Urinary bladder (tissue), 4 donors: ENCODE results near the gene ZNF25. TPM values are rescaled to one million over a fixed set of nuclear protein-coding genes. Genes with fewer than 3 reads are reported as not detected.
"Not testable (repeated sequence)": the region's sequence is repeated elsewhere in the genome, so short reads cannot be mapped to it uniquely, and the experiment has no call there.

Source experiments
- DNase-seq: peaks from one replicate; pipeline ENCODE4 v3.0.0-alpha.2; 2015; ENCODE audit errors: extremely low spot score
- H3K27ac ChIP-seq: one replicate; pipeline ENCODE4 v1.5.1; 2013; ENCODE audit warnings: low read depth, mild to moderate bottlenecking, moderate library complexity
- H3K36me3 ChIP-seq: one replicate; pipeline ENCODE4 v1.6.1; 2013; ENCODE audit warnings: mild to moderate bottlenecking, moderate library complexity; ENCODE audit not compliant: insufficient read depth
- H3K4me1 ChIP-seq: one replicate; pipeline ENCODE4 v1.6.1; 2013; ENCODE audit warnings: mild to moderate bottlenecking, moderate library complexity; ENCODE audit not compliant: insufficient read depth
- H3K4me3 ChIP-seq: one replicate; pipeline ENCODE4 v1.5.1; 2013; ENCODE audit warnings: low read depth, low read length
- WGBS: extraction: QIAGEN DNeasy Blood & Tissue Kit; methylation state at CpG from one replicate; pipeline ENCODE4 v1.1.7; 2013; 5-methylcytosine and 5-hydroxymethylcytosine counted together
- polyA plus RNA-seq: library from polyadenylated mRNA; stranded (reverse); fragments of 200-250 nt; gene quantifications from one replicate; pipeline ENCODE4 v1.2.3, GENCODE V29; 2013
- total RNA-seq: library from RNA; depleted of rRNA; stranded (reverse); fragments of >200 nt; gene quantifications from one replicate; pipeline ENCODE4 v1.2.3, GENCODE V29; 2014
- donor health status: healthy with polysubstance abuse.
- donor health status: healthy.

ZNF25 gene
- total RNA-seq: 29.0 TPM
- 14.3 TPM for polyA plus RNA-seq

- Histone ChIP-seq H3K27ac (peak within 1 kb of the TSS; percentile 97), H3K36me3 (no peaks in the 10 kb centered on the region), H3K4me1 (no peaks in the 10 kb centered on the region), H3K4me3 (peak within 1 kb of the TSS; percentile 96)
- DNase-seq: peak; percentile 98
- WGBS: under 1% methylated on average over 66 of the region's 66 CpGs
Measured at GRCh38 chr10:37976091-37976879, at the start of gene ZNF25. Gene ZNF25, minus strand, starts transcription at chr10:37976647. Its CDS starts 4,925 bp downstream, at chr10:37971722.

GRCh38 chr10:38025283-38025682 lies 48.8 kb upstream of the ZNF25 start:
- Histone ChIP-seq H3K4me1 (no peaks in the 10 kb centered on the region), H3K27ac (no peak overlapping the region), H3K4me3 (no peak overlapping the region), H3K36me3 (peaks cover 4% of the 10 kb centered on the region)
- 86% methylated on average over 3 of the region's 3 CpGs for WGBS
- DNase-seq: no peak

- H3K4me3 ChIP-seq, DNase-seq, H3K36me3 ChIP-seq, H3K27ac ChIP-seq, H3K4me1 ChIP-seq: not testable (repeated sequence)
- 71% methylated on average over 4 of the region's 4 CpGs for WGBS
Measured at GRCh38 chr10:38019124-38019523, 42.7 kb upstream of the ZNF25 start.

- no peak overlapping the region for H3K27ac ChIP-seq
- no peaks in the 10 kb centered on the region for H3K4me1 ChIP-seq
- WGBS: 73% methylated on average over 1 of the region's 1 CpG
- no peak overlapping the region for H3K4me3 ChIP-seq
- peaks cover 4% of the 10 kb centered on the region for H3K36me3 ChIP-seq
- DNase-seq: no peak
Measured at GRCh38 chr10:38016354-38016753, 39.9 kb upstream of the ZNF25 start.

- H3K4me1 ChIP-seq: no peaks in the 10 kb centered on the region
- under 1% methylated on average over 46 of the region's 46 CpGs for WGBS
- H3K36me3 ChIP-seq: no peaks in the 10 kb centered on the region
- peak; percentile 88 for DNase-seq
- peak within 1 kb of the TSS; percentile 97 for H3K27ac ChIP-seq
- peak within 1 kb of the TSS; percentile 82 for H3K4me3 ChIP-seq
Measured at GRCh38 chr10:38010119-38010903, 33.9 kb upstream of the ZNF25 start, which contains the start of gene ZNF33A. Gene ZNF33A, plus strand, starts transcription at chr10:38010675. Its CDS starts 1,667 bp downstream, at chr10:38012342.

- 71% methylated on average over 3 of the region's 3 CpGs for WGBS
- H3K27ac ChIP-seq: no peak overlapping the region
- no peaks in the 10 kb centered on the region for H3K4me1 ChIP-seq
- no peak overlapping the region for H3K4me3 ChIP-seq
- H3K36me3 ChIP-seq: no peaks in the 10 kb centered on the region
- DNase-seq: no peak
Measured at GRCh38 chr10:38007991-38008390, 31.5 kb upstream of the ZNF25 start.

GRCh38 chr10:38007551-38007950 lies 31.1 kb upstream of the ZNF25 start:
- peak overlapping the region; percentile 67 for H3K27ac ChIP-seq
- no peaks in the 10 kb centered on the region for H3K36me3 ChIP-seq
- DNase-seq: no peak
- H3K4me1 ChIP-seq: no peaks in the 10 kb centered on the region
- H3K4me3 ChIP-seq: no peak overlapping the region

GRCh38 chr10:38003588-38003987 lies 27.1 kb upstream of the ZNF25 start:
- 92% methylated on average over 1 of the region's 1 CpG for whole genome bisulfite sequencing
- no peak overlapping the region for H3K27ac ChIP-seq
- H3K4me1 ChIP-seq: no peaks in the 10 kb centered on the region
- no peak overlapping the region for H3K4me3 ChIP-seq
- DNase-seq: no peak
- no peaks in the 10 kb centered on the region for H3K36me3 ChIP-seq

GRCh38 chr10:38003026-38003425 lies 26.6 kb upstream of the ZNF25 start:
- Histone ChIP-seq H3K36me3 (no peaks in the 10 kb centered on the region), H3K4me1 (no peaks in the 10 kb centered on the region), H3K27ac (no peak overlapping the region), H3K4me3 (no peak overlapping the region)
- 93% methylated on average over 6 of the region's 6 CpGs for WGBS
- no peak for DNase-seq

- 97% methylated on average over 1 of the region's 1 CpG for WGBS
- H3K4me1 ChIP-seq, H3K27ac ChIP-seq, DNase-seq, H3K4me3 ChIP-seq, H3K36me3 ChIP-seq: not testable (repeated sequence)
Measured at GRCh38 chr10:38000474-38000873, 24.0 kb upstream of the ZNF25 start.

- DNase-seq, H3K4me3 ChIP-seq, H3K27ac ChIP-seq, H3K36me3 ChIP-seq, H3K4me1 ChIP-seq: not testable (repeated sequence)
- 67% methylated on average over 2 of the region's 3 CpGs for WGBS
Measured at GRCh38 chr10:37998920-37999319, 22.5 kb upstream of the ZNF25 start.

- 74% methylated on average over 3 of the region's 3 CpGs for WGBS
- H3K4me1 ChIP-seq: no peaks in the 10 kb centered on the region
- no peak overlapping the region for H3K4me3 ChIP-seq
- no peak for DNase-seq
- H3K27ac ChIP-seq: no peak overlapping the region
- H3K36me3 ChIP-seq: no peaks in the 10 kb centered on the region
Measured at GRCh38 chr10:37992083-37992482, 15.6 kb upstream of the ZNF25 start.

- H3K4me3 ChIP-seq: no peak overlapping the region
- H3K4me1 ChIP-seq: no peaks in the 10 kb centered on the region
- no peaks in the 10 kb centered on the region for H3K36me3 ChIP-seq
- 85% methylated on average over 2 of the region's 2 CpGs for WGBS
- no peak overlapping the region for H3K27ac ChIP-seq
- no peak for DNase-seq
Measured at GRCh38 chr10:37991655-37992054, 15.2 kb upstream of the ZNF25 start.

GRCh38 chr10:37976880-37977203 lies 395 bp upstream of the ZNF25 start:
- H3K4me3 ChIP-seq: peak overlapping the region; percentile 45
- H3K27ac ChIP-seq: no peak overlapping the region
- no peak for DNase-seq
- WGBS: 7% methylated on average over 9 of the region's 9 CpGs
- H3K36me3 ChIP-seq: no peaks in the 10 kb centered on the region
- H3K4me1 ChIP-seq: no peaks in the 10 kb centered on the region
